H1 (cell line): Measurements from ENCODE around the gene PIK3C2G. TPM values are rescaled to one million over a fixed set of nuclear protein-coding genes. Genes with fewer than 3 reads are reported as not detected.

Experiments
- CTCF ChIA-PET: fragments of 300-600 bp; sonication (Branson Sonifier 250); formaldehyde crosslinking; loops from one replicate; lab custom pipeline; 2021; ENCODE audit not compliant: partially characterized antibody; lab: Charles Lee
- POLR2A ChIA-PET: fragments of 300-600 bp; sonication (Branson Sonifier 250); formaldehyde crosslinking; loops from one replicate; lab custom pipeline; 2021; ENCODE audit warnings: inconsistent platforms; ENCODE audit not compliant: partially characterized antibody; lab: Charles Lee
- DNase-seq, 2 experiments: peaks; one replicate each; pipeline versions ENCODE4 v3.0.0 to v3.0.0-alpha.2; 2010 to 2022; ENCODE audit warnings: low spot score in 2 of 2, low read depth in 1 of 2, mixed read lengths in 1 of 2
- FAIRE-seq: peaks from 2 replicates; lab custom pipeline; 2011; peaks lifted over from hg19 to GRCh38; lab: Jason Lieb, UNC
- H2AFZ ChIP-seq: 2 replicates; pipeline ENCODE4 v1.8.1; 2012; ENCODE audit warnings: low read length, inconsistent platforms
- H2AK5ac ChIP-seq: 2 replicates; pipeline ENCODE4 v1.6.1; 2013; ENCODE audit warnings: low read depth, low read length
- H2BK120ac ChIP-seq: replicated peaks from 2 replicates; pipeline ENCODE3; 2013; ENCODE audit warnings: low read depth, low read length, inconsistent platforms
- H2BK12ac ChIP-seq: 2 replicates; pipeline ENCODE4 v1.6.1; 2013; ENCODE audit warnings: low read depth, low read length
- H2BK15ac ChIP-seq: 2 replicates; pipeline ENCODE4 v1.6.1; 2013; ENCODE audit warnings: low read length
- H2BK20ac ChIP-seq: 2 replicates; pipeline ENCODE4 v1.6.1; 2013; ENCODE audit warnings: low read length
- H2BK5ac ChIP-seq: 2 replicates; pipeline ENCODE4 v1.6.1; 2013; ENCODE audit warnings: low read depth, low read length
- H3K14ac ChIP-seq: 2 replicates; pipeline ENCODE4 v1.6.1; 2013; ENCODE audit warnings: inconsistent platforms; ENCODE audit not compliant: insufficient read length
- H3K18ac ChIP-seq: 2 replicates; pipeline ENCODE4 v1.6.1; 2013; ENCODE audit warnings: low read length; ENCODE audit errors: extremely low read depth
- H3K23ac ChIP-seq: 2 replicates; pipeline ENCODE4 v1.6.1; 2013; ENCODE audit warnings: inconsistent platforms; ENCODE audit not compliant: insufficient read length
- H3K23me2 ChIP-seq: 2 replicates; pipeline ENCODE4 v1.6.1; 2013; ENCODE audit warnings: low read depth, low read length
- H3K27ac ChIP-seq: 2 replicates; pipeline ENCODE4 v1.6.1; 2011; ENCODE audit warnings: low read depth, low read length, inconsistent platforms
- H3K27me3 ChIP-seq, 4 experiments: replicated peaks in 1 of 4; 1 replicate in 1 of 4; 2 replicates in 3 of 4; pipeline versions ENCODE4 v1.6.1 to v1.8.1; 2011 to 2013; ENCODE audit warnings: low read length in 3 of 4, mild to moderate bottlenecking in 3 of 4, inconsistent platforms in 2 of 4, mixed read lengths in 2 of 4, moderate library complexity in 1 of 4; ENCODE audit not compliant: control insufficient read depth in 3 of 4, insufficient read depth in 3 of 4; ENCODE audit errors: extremely low read depth in 1 of 4
- H3K36me3 ChIP-seq, 4 experiments: 2 replicates each; pipeline versions ENCODE4 v1.6.1 to v1.8.1; 2011 to 2013; ENCODE audit warnings: mild to moderate bottlenecking in 4 of 4, low read length in 3 of 4, moderate library complexity in 2 of 4, control low read depth in 1 of 4, inconsistent platforms in 1 of 4; ENCODE audit not compliant: insufficient read depth in 4 of 4, control insufficient read depth in 2 of 4
- H3K4ac ChIP-seq: replicated peaks from 2 replicates; pipeline ENCODE3; 2013; ENCODE audit warnings: low read length, low read depth, mixed read lengths, inconsistent platforms; ENCODE audit not compliant: insufficient read length
- H3K4me1 ChIP-seq, 4 experiments: replicated peaks in 1 of 4; 1 replicate in 1 of 4; 2 replicates in 3 of 4; pipeline versions ENCODE4 v1.6.1 to v1.8.1; 2011 to 2013; ENCODE audit warnings: low read length in 3 of 4, inconsistent platforms in 2 of 4, mixed read lengths in 1 of 4; ENCODE audit not compliant: insufficient read depth in 4 of 4, control insufficient read depth in 3 of 4
- H3K4me2 ChIP-seq, 2 experiments: 2 replicates each; pipeline versions ENCODE4 v1.6.1 to v1.8.1; 2011 to 2013; ENCODE audit warnings: low read depth in 2 of 2, low read length in 2 of 2, control low read depth in 1 of 2, inconsistent platforms in 1 of 2, mild to moderate bottlenecking in 1 of 2; ENCODE audit not compliant: insufficient read depth in 1 of 2
- H3K4me3 ChIP-seq, 4 experiments: fragments of 200-600, 300-600 bp in 1 of 4; sonication (generic), shearing (Covaris generic), sonication (Bioruptor Twin) in 1 of 4; 2 replicates each; pipeline versions ENCODE4 v1.5.1 to v1.8.1; 2011 to 2016; ENCODE audit warnings: low read length in 4 of 4, low read depth in 3 of 4, control low read depth in 2 of 4, inconsistent platforms in 2 of 4, mild to moderate bottlenecking in 2 of 4, mixed read lengths in 1 of 4, moderate library complexity in 1 of 4; ENCODE audit not compliant: insufficient read depth in 2 of 4; ENCODE audit errors: extremely low read depth in 1 of 4
- H3K56ac ChIP-seq: replicated peaks from 2 replicates; pipeline ENCODE3; 2013; ENCODE audit warnings: low read depth, mild to moderate bottlenecking, mixed read lengths, low read length, inconsistent platforms; ENCODE audit not compliant: insufficient read length
- H3K79me1 ChIP-seq: 2 replicates; pipeline ENCODE4 v1.6.1; 2013; ENCODE audit warnings: low read depth, low read length, control low read depth
- H3K79me2 ChIP-seq, 2 experiments: 2 replicates each; pipeline versions ENCODE4 v1.6.1 to v1.8.1; 2012 to 2013; ENCODE audit warnings: low read length in 2 of 2, mild to moderate bottlenecking in 2 of 2, inconsistent platforms in 1 of 2; ENCODE audit not compliant: insufficient read depth in 2 of 2, control insufficient read depth in 1 of 2
- H3K9ac ChIP-seq, 4 experiments: replicated peaks in 1 of 4; 1 replicate in 1 of 4; 2 replicates in 3 of 4; pipeline versions ENCODE4 v1.6.1 to v1.8.1; 2011 to 2013; ENCODE audit warnings: low read depth in 3 of 4, low read length in 3 of 4, control low read depth in 2 of 4, mild to moderate bottlenecking in 2 of 4, moderate library complexity in 2 of 4, inconsistent platforms in 1 of 4; ENCODE audit errors: extremely low read depth in 1 of 4
- H3K9me3 ChIP-seq, 2 experiments: 2 replicates each; pipeline versions ENCODE4 v1.6.1 to v1.8.1; 2012 to 2013; ENCODE audit warnings: mild to moderate bottlenecking in 2 of 2, moderate library complexity in 2 of 2, control low read depth in 1 of 2, inconsistent platforms in 1 of 2, low read depth in 1 of 2, low read length in 1 of 2, mixed read lengths in 1 of 2; ENCODE audit not compliant: insufficient read depth in 2 of 2
- H4K20me1 ChIP-seq, 2 experiments: replicated peaks in 1 of 2; 2 replicates each; pipeline versions ENCODE3 to v1.8.1; 2011 to 2013; ENCODE audit warnings: inconsistent platforms in 2 of 2, low read length in 2 of 2, mild to moderate bottlenecking in 1 of 2; ENCODE audit not compliant: insufficient read depth in 2 of 2, control insufficient read depth in 1 of 2
- H4K5ac ChIP-seq: 2 replicates; pipeline ENCODE4 v1.6.1; 2013; ENCODE audit warnings: low read length, low read depth, mixed read lengths, inconsistent platforms; ENCODE audit not compliant: insufficient read length
- H4K8ac ChIP-seq: 2 replicates; pipeline ENCODE4 v1.8.0; 2013; ENCODE audit warnings: mild to moderate bottlenecking, moderate library complexity, low read length, inconsistent platforms; ENCODE audit not compliant: insufficient read depth; ENCODE audit errors: extremely low read depth
- H4K91ac ChIP-seq: replicated peaks from 2 replicates; pipeline ENCODE3; 2013; ENCODE audit warnings: low read length, mixed read lengths, inconsistent platforms; ENCODE audit not compliant: insufficient read length
- FOSL1 ChIP-seq: IDR thresholded peaks from 2 replicates; pipeline ENCODE4 v1.6.1; 2011; ENCODE audit warnings: mild to moderate bottlenecking, low read depth, low read length, moderate library complexity; ENCODE audit not compliant: insufficient read depth
- KDM5A ChIP-seq: fragments of 200-600 bp; IDR thresholded peaks from 2 replicates; pipeline ENCODE4 v1.7.1; 2012; ENCODE audit warnings: mild to moderate bottlenecking, low read length, inconsistent platforms, mixed read lengths
- RNF2 ChIP-seq: fragments of 200-900, 300-1000 bp; sonication (generic); IDR thresholded peaks from 2 replicates; pipeline ENCODE4 v1.7.1; 2016; ENCODE audit warnings: borderline replicate concordance, low read depth, mild to moderate bottlenecking, antibody characterized with exemption, low read length; ENCODE audit not compliant: poor library complexity, severe bottlenecking; ENCODE audit errors: missing control alignments
- SP1 ChIP-seq: IDR thresholded peaks from 2 replicates; pipeline ENCODE4 v1.6.1; 2011; ENCODE audit warnings: low read depth, low read length
- SP2 ChIP-seq: IDR thresholded peaks from 2 replicates; pipeline ENCODE4 v1.6.1; 2012; ENCODE audit warnings: mild to moderate bottlenecking, low read length, inconsistent platforms
- SUZ12 ChIP-seq: fragments of 200-600 bp; sonication (generic); IDR thresholded peaks from 2 replicates; pipeline ENCODE4 v1.6.1; 2012; ENCODE audit warnings: mild to moderate bottlenecking, inconsistent platforms, low read length, moderate library complexity, mixed read lengths
- TBP ChIP-seq: IDR thresholded peaks from 2 replicates; pipeline ENCODE4 v1.6.1; 2011; ENCODE audit warnings: low read depth, low read length, improper control_type of control experiment
- WGBS, 2 experiments: shearing (Covaris generic) in 1 of 2; methylation state at CpG; one replicate each; pipeline versions ENCODE4 v1.1.6 to v1.1.7; 2013 to 2015; ENCODE audit warnings: low lambda C conversion rate in 2 of 2, mixed read lengths in 2 of 2, inconsistent platforms in 1 of 2, low coverage in 1 of 2, missing lambda C conversion rate in 1 of 2; ENCODE audit not compliant: insufficient replicate concordance in 2 of 2, insufficient coverage in 1 of 2, insufficient read length in 1 of 2; ENCODE audit errors: extremely low coverage in 1 of 2, missing lambda C conversion rate in 1 of 2; 5-methylcytosine and 5-hydroxymethylcytosine counted together
- polyA plus RNA-seq, 7 experiments: library from polyadenylated mRNA; depleted of rRNA in 3 of 7; stranded (reverse) in 5 of 7; unstranded in 2 of 7; fragments of >200 nt in 5 of 7; fragments of 200-250 nt in 2 of 7; gene quantifications; 1 replicate in 5 of 7; 2 replicates in 1 of 7; 4 replicates in 1 of 7; pipeline versions ENCODE4 v1.2.1 to v1.2.3, GENCODE V29; 2011 to 2013; ENCODE audit warnings: missing spikeins in 2 of 7, mixed read lengths in 2 of 7
- total RNA-seq: library from RNA; stranded (reverse); fragmentation: NEBNext Ultra II Directional; extraction: Animal tissue kit (Norgen Biotek cat#: 25700); gene quantifications from 2 replicates; pipeline ENCODE4 v1.2.1, GENCODE V29; 2021

PIK3C2G gene
- total and polyA plus RNA-seq, 2 of the 8 experiments (the other 6 are each of a cell fraction or from before 2014, with no cell fraction given), result not detected

DNA sequence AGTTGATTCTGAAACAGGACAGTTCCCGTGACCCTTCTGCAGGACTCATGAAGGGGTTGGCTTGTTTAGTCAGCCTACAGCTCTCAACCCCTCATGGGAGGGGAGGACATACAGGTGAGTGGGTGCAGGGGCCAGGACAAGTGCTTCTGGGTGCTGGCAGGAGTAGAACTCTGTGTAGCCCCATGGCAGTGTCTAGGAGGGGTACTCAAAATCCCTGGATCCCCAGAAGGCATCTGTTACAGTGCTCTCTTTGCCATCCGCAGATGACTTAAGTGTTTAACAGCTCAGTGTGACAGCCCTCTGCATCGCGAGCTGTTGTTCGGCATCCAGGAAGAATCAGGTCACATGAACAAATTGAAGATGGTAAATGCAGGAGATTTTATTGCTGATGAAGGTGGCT, 91.0 kb downstream of the PIK3C2G start:
- H2BK120ac ChIP-seq, result no peak overlapping the region
- FAIRE-seq (no peak), DNase-seq (no peak)
- H3K4me3 ChIP-seq, result no peak overlapping the region
- no peaks in the 10 kb centered on the region for H3K79me2 ChIP-seq
- H2AFZ ChIP-seq, result no peak overlapping the region
- no peak overlapping the region for H4K8ac ChIP-seq
- no peak overlapping the region for H2BK12ac ChIP-seq
- H4K20me1 ChIP-seq, result no peaks in the 10 kb centered on the region
- H3K79me1 ChIP-seq, result no peaks in the 10 kb centered on the region
- H2BK20ac ChIP-seq, result no peak overlapping the region
- H4K5ac ChIP-seq, result no peak overlapping the region
- H3K23me2 ChIP-seq, result no peaks in the 10 kb centered on the region
- H3K27ac ChIP-seq, result no peak overlapping the region
- ChIA-PET CTCF (interaction anchor here (1.0 kb wide), 1 partner anchor 32 kb away, joined by 3 read pairs; no protein-coding TSS in a partner anchor), POLR2A (no interaction called here)
- H4K91ac ChIP-seq, result no peak overlapping the region
- H3K14ac ChIP-seq, result no peak overlapping the region
- H3K4me1 ChIP-seq, result no peaks in the 10 kb centered on the region
- no peak overlapping the region for H3K18ac ChIP-seq
- H2BK5ac ChIP-seq, result no peak overlapping the region
- no peak for TF ChIP-seq KDM5A
- no peak for TF ChIP-seq TBP
- TF ChIP-seq SP1, result no peak
- TF ChIP-seq FOSL1, result no peak
- TF ChIP-seq RNF2, result no peak
- no peak for TF ChIP-seq SUZ12
- no peak for TF ChIP-seq SP2
- H3K56ac ChIP-seq, result no peak overlapping the region
- no peak overlapping the region for H3K4ac ChIP-seq
- no peak overlapping the region for H3K4me2 ChIP-seq
- no peak overlapping the region for H2BK15ac ChIP-seq
- H2AK5ac ChIP-seq, result no peak overlapping the region
- no peak overlapping the region for H3K9ac ChIP-seq
- H3K27me3 ChIP-seq, result no peaks in the 10 kb centered on the region; a peak in 1 of 7 replicates
- 97% methylated on average over 5 of the region's 5 CpGs; no CpG with 5 or more reads in 1 of the 2 experiments for WGBS, 2 experiments
- no peaks in the 10 kb centered on the region for H3K9me3 ChIP-seq
- H3K36me3 ChIP-seq, result no peaks in the 10 kb centered on the region
- H3K23ac ChIP-seq, result no peak overlapping the region
